GM23338 (cell line): Measurements from ENCODE around the gene TMEM200A. TPM values are rescaled to one million over a fixed set of nuclear protein-coding genes. Genes with fewer than 3 reads are reported as not detected.

Source experiments
- ATAC-seq: fragments of 200-7000 bp; cut with Tn5 transposase; 3 replicates; pipeline ENCODE4 v1.9.1; 2020
- DNase-seq: peaks from one replicate; pipeline ENCODE4 v3.0.0-alpha.2; 2015; ENCODE audit warnings: low spot score
- H2AFZ ChIP-seq: fragments of 200-600 bp; sonication (generic); 2 replicates; pipeline ENCODE4 v1.8.0; 2016; ENCODE audit warnings: antibody characterized with exemption, mild to moderate bottlenecking, moderate library complexity
- H3F3A ChIP-seq: fragments of 200-600 bp; sonication (generic); replicated peaks from 2 replicates; pipeline ENCODE4 v1.8.0; 2017; ENCODE audit warnings: antibody characterized with exemption, mixed run types, low read depth
- H3K27ac ChIP-seq: fragments of 200-600 bp; sonication (generic); 2 replicates; pipeline ENCODE4 v1.6.1; 2016; ENCODE audit warnings: low read depth
- H3K27me3 ChIP-seq: fragments of 200-600 bp; sonication (generic); 2 replicates; pipeline ENCODE4 v1.8.0; 2016; ENCODE audit warnings: mild to moderate bottlenecking, mixed run types, moderate library complexity; ENCODE audit not compliant: insufficient read depth
- H3K36me3 ChIP-seq: fragments of 200-600 bp; sonication (generic); 2 replicates; pipeline ENCODE4 v1.8.0; 2016; ENCODE audit warnings: mild to moderate bottlenecking; ENCODE audit not compliant: insufficient read depth
- H3K4me1 ChIP-seq: fragments of 200-600 bp; sonication (generic); 2 replicates; pipeline ENCODE4 v1.8.0; 2016; ENCODE audit warnings: mild to moderate bottlenecking, moderate library complexity; ENCODE audit not compliant: insufficient read depth
- H3K4me2 ChIP-seq: fragments of 200-600 bp; sonication (generic); 2 replicates; pipeline ENCODE4 v1.7.1; 2017; ENCODE audit warnings: mixed run types
- H3K4me3 ChIP-seq: fragments of 200-600 bp; sonication (generic); 2 replicates; pipeline ENCODE4 v1.6.1; 2016; ENCODE audit warnings: mixed run types
- H3K79me2 ChIP-seq: fragments of 200-600 bp; sonication (generic); replicated peaks from 2 replicates; pipeline ENCODE4 v1.8.0; 2017; ENCODE audit warnings: mild to moderate bottlenecking; ENCODE audit not compliant: insufficient read depth
- H3K9me2 ChIP-seq: fragments of 200-600 bp; sonication (generic); 2 replicates; pipeline ENCODE4 v1.8.0; 2017; ENCODE audit not compliant: insufficient read depth
- H4K20me1 ChIP-seq: fragments of 200-600 bp; sonication (generic); replicated peaks from 2 replicates; pipeline ENCODE4 v1.8.0; 2017; ENCODE audit warnings: mild to moderate bottlenecking; ENCODE audit not compliant: insufficient read depth
- H3K27ac Mint-ChIP-seq: 2 replicates; pipeline ENCODE4 v1.8.0; 2020; ENCODE audit warnings: inconsistent platforms, mild to moderate bottlenecking, moderate library complexity, mixed read lengths
- H3K27me3 Mint-ChIP-seq: 3 replicates; pipeline ENCODE4 v1.8.0; 2022; ENCODE audit warnings: low read depth, mild to moderate bottlenecking, moderate library complexity, mixed read lengths, inconsistent platforms; ENCODE audit not compliant: insufficient read depth, poor library complexity
- H3K36me3 Mint-ChIP-seq: 3 replicates; pipeline ENCODE4 v1.8.0; 2021; ENCODE audit warnings: low read depth, mild to moderate bottlenecking, inconsistent platforms, moderate library complexity, mixed read lengths
- H3K4me1 Mint-ChIP-seq: 3 replicates; pipeline ENCODE4 v1.8.0; 2020; ENCODE audit warnings: mild to moderate bottlenecking, inconsistent platforms, mixed read lengths
- H3K4me3 Mint-ChIP-seq: 3 replicates; pipeline ENCODE4 v1.8.0; 2021; ENCODE audit warnings: moderate library complexity, mild to moderate bottlenecking, inconsistent platforms, mixed read lengths
- H3K9me3 Mint-ChIP-seq: 3 replicates; pipeline ENCODE4 v1.8.0; 2020; ENCODE audit warnings: moderate library complexity, mild to moderate bottlenecking, inconsistent platforms, mixed read lengths
- CREB1 ChIP-seq: fragments of 250-450 bp; sonication (Bioruptor Pico); IDR thresholded peaks from 2 replicates; pipeline ENCODE4 v1.5.0; 2020; ENCODE audit warnings: low read depth, mild to moderate bottlenecking, moderate library complexity
- EZH2 ChIP-seq: fragments of 200-600 bp; sonication (generic); IDR thresholded peaks from one replicate; pipeline ENCODE4 v1.8.0; 2017; ENCODE audit warnings: antibody characterized with exemption, mild to moderate bottlenecking, low read depth; ENCODE audit not compliant: unreplicated experiment
- EZH2phosphoT487 ChIP-seq: fragments of 200-600 bp; sonication (generic); IDR thresholded peaks from one replicate; pipeline ENCODE4 v1.8.1; 2018; ENCODE audit warnings: antibody characterized with exemption; ENCODE audit not compliant: unreplicated experiment
- NANOG ChIP-seq: IDR thresholded peaks from 2 replicates; pipeline ENCODE4 v1.6.1; 2016; ENCODE audit warnings: antibody characterized with exemption, borderline replicate concordance
- POLR2AphosphoS5 ChIP-seq: IDR thresholded peaks from 2 replicates; pipeline ENCODE4 v1.6.1; 2016; ENCODE audit warnings: antibody characterized with exemption, low read depth
- REST ChIP-seq: IDR thresholded peaks from one replicate; pipeline ENCODE4 v1.6.1; 2018; ENCODE audit warnings: antibody characterized with exemption; ENCODE audit not compliant: unreplicated experiment
- STAT1 ChIP-seq: IDR thresholded peaks from one replicate; pipeline ENCODE4 v1.6.1; 2016; ENCODE audit warnings: antibody characterized with exemption; ENCODE audit not compliant: unreplicated experiment
- ZNF331 ChIP-seq: fragments of 250-450 bp; sonication (Bioruptor Pico); IDR thresholded peaks from 2 replicates; pipeline ENCODE4 v1.5.0; 2020; ENCODE audit warnings: low read depth, mild to moderate bottlenecking, moderate library complexity
- ZNF462 ChIP-seq: fragments of 250-450 bp; sonication (Bioruptor Pico); IDR thresholded peaks from 2 replicates; pipeline ENCODE4 v1.5.0; 2020; ENCODE audit warnings: mild to moderate bottlenecking, moderate library complexity
- polyA plus RNA-seq: library from polyadenylated mRNA; unstranded; fragments of >200 nt; fragmentation: Nextera tagmentation; extraction: Ambion mirVana; gene quantifications from 2 replicates; pipeline ENCODE4 v1.2.1, GENCODE V29; 2016
- total RNA-seq: library from RNA; depleted of rRNA; stranded (reverse); fragments of >200 nt; shearing (Covaris generic); gene quantifications from 2 replicates; pipeline ENCODE4 v1.2.3, GENCODE V29; 2014

Gene TMEM200A
- total and polyA plus RNA-seq, 2 experiments from 2014 or later, result 7.1 to 22.7 TPM

GRCh38 chr6:130382872-130383490, 17.2 kb downstream of the TMEM200A start:
- Histone ChIP-seq H3K27me3 (no peaks in the 10 kb centered on the region), H3K4me1 (0 out of 2 replicates have a peak, but pooled peaks cover 6% of the 10 kb centered on the region), H3K79me2 (peaks cover 34% of the 10 kb centered on the region), H3K4me2 (no peak overlapping the region), H4K20me1 (no peaks in the 10 kb centered on the region), H2AFZ (no peak overlapping the region), H3K9me2 (no peaks in the 10 kb centered on the region), H3K4me3 (no peak overlapping the region), H3K27ac (no peak overlapping the region), H3F3A (no peaks in the 10 kb centered on the region), H3K36me3 (no peaks in the 10 kb centered on the region)
- H3K36me3 Mint-ChIP-seq, result peaks cover 7% of the 10 kb centered on the region
- no peak for DNase-seq
- no peaks in the 10 kb centered on the region for H3K9me3 Mint-ChIP-seq
- H3K4me3 Mint-ChIP-seq, result no peak overlapping the region
- no peak for ATAC-seq
- peaks cover 32% of the 10 kb centered on the region for H3K4me1 Mint-ChIP-seq
- no peak overlapping the region for H3K27ac Mint-ChIP-seq
- TF ChIP-seq ZNF462 (CRISPR knock-in tag) (no peak), ZNF331 (CRISPR knock-in tag) (no peak), EZH2 (no peak), STAT1 (no peak), NANOG (no peak), EZH2phosphoT487 (no peak), REST (no peak), CREB1 (CRISPR knock-in tag) (no peak), POLR2AphosphoS5 (no peak)
- H3K27me3 Mint-ChIP-seq, result no peaks in the 10 kb centered on the region
